Stimulated activated CD4-positive, alpha-beta T cell treated with anti-CD3 and anti-CD28 coated beads, Interleukin-15, amount 100 ng/mL, for 1 hour (primary cell): ENCODE results near the gene UCHL5.
A peak's percentile ranks its signal among the peaks of the same experiment; 100 is the strongest.

ENCODE experiments used
- DNase-seq, 2 donors: peaks; one replicate each; pipeline ENCODE4 v3.0.0-alpha.2; 2020; ENCODE audit warnings: low read depth in 1 of 2, low spot score in 1 of 2

The UCHL5 gene

GRCh38 chr1:193059282-193060114 lies at the start of gene UCHL5, which contains the start of gene RO60:
Gene UCHL5 (minus strand): TSS chr1:193059360. CDS start chr1:193059260, 100 bp downstream.
Gene RO60 (plus strand): TSS chr1:193059612. CDS start chr1:193069055, 9,443 bp downstream.
- DNase-seq: peak; percentile 83 to 85

GRCh38 chr1:193108471-193108870 lies 49.3 kb upstream of the UCHL5 start:
- DNase-seq: no peak

DNA sequence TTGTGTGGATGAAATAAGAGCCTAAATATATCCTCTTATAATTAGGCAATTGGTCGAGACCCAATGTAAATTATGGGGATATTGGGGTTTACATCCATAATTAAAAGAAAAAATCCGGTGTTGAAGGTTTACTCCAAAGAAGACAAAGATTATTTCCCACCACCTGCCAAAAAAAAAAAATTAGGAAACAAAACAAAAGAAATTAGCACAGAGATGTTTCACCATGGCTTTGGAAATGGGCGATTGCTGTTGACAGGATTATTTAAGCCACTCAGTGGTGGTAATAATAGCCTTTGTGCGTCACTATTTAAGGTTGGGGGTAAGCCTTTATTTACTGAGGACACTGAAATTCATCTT lies 46.6 kb upstream of the UCHL5 start:
- no peak for DNase-seq

DNA sequence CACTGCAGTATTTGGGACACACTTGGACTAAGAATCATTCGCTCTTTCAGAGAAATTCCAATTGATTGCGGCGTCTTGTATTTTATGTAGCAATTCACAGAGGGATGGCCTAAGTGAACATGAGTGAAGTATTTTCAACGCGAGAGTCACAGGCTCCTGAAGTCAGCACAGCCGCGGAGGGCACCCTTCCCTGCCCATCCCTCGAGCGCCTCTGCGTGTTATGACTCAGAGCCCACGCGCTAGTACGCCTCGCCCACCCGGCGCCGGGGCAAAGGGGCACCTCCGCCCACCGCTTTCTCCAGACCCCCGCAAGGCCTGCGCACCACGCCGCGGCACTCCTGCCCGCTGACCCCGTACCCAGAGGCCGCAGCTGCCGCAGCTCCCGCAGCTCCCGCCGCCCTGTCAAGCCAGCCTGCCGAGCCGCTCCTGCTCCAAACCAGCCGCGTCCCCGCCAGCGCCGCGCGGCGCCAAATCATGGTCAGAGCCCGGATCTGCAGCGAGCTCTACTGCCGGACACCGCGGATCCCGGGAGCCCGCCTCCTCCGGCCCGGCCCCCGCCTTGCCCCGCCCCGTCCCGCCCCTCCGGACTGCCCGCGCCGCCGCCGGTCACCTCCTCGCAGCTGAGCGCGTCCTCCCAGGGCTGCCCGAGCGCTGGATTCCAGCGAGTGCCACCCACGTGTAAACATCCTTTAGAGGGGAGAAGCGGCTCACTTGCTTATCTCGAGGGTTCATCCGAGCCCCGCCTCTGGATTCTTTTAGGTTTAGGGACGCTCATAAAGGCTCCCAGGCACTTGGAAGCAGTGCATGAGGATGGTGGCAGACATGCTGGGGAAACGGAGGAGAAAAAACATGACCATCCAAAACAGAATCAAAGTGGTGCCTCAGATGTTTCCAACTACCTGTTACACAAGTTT lies 46.0 kb upstream of the UCHL5 start, which contains the start of gene GLRX2:
Gene GLRX2, minus strand, starts transcription at position 508 of the 914 bp plus-strand sequence. Its CDS starts 32 bp downstream, at position 476.
- peak; percentile 17 to 45 for DNase-seq

DNA sequence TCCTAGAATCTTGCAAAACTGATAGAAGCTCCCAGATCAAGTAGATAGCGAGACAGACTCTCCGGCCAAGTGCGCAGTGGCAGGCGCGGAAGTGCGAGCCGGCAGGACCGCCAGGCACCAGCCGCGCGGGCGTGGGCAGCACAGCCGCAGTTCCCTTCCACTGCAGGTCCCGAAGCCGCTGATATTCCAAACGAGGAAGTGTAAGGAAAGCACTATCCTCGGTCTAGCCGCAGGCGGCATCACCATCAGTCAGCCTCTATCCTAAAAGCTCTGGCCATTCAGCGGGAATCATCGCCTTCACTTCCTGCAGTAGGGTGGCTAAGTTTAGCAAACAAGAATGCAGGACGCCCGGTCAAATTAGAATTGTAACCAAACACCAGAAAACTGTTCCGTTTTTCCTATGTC lies 45.3 kb upstream of the UCHL5 start:
- DNase-seq: peak in 1 of 2 donors; percentile 6

- no peak for DNase-seq
Measured at GRCh38 chr1:193103759-193104501, 44.8 kb upstream of the UCHL5 start.

DNA sequence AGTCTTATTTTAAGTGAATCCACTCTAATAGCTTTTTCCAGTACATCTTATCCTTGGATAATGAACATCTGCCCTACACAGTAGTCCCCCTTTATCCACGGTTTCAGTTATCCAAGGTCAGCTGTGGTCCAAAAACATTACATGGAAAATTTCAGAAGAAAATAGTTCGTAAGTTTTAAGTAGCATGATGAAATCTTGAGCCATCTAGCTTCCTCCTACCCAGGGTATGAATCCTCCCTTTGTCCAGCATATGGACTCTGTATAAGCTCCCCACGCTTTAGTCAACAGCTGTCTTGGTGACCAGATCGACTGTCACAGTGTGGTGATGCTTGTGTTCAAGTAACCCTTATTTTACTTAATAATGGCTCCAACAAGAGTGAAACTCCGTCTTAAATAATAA lies 43.5 kb upstream of the UCHL5 start:
- no peak for DNase-seq

DNA sequence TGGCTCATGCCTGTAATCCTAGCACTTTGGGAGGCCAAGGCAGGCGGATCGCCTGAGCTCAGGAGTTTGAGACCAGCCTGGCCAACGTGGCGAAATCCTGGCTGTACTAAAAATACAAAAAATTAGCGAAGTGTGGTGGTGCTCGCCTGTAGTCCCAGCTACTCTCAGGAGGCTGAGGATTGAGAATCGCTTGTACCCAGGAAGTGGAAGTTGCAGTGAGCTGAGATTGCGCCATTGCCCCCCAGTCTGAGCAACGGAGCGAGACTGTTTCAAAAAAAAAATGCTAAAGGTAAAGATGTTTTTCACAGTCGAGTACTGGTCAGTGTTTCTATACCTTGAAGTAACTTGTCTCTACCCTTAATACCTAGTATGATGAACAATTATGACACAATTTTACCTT lies 35.0 kb upstream of the UCHL5 start:
- no peak for DNase-seq

DNA sequence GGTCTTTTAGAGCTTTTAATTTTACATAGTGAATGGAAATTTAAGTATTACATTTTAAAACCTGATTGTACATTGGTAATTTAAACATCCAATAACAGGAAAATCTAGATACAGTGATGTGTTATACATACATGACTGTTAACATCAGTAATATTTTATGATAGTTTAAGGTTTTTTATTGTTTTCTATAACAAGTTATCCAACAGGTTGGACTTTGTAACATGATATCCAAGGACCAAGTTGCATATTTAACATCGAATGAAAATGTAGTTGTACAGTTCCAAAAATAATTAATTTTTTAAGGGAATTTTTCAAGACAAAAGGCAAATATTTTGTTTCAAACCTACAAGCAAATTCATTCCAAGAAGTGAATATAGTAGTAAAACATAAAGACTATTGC lies 31.7 kb upstream of the UCHL5 start:
- DNase-seq: no peak

DNA sequence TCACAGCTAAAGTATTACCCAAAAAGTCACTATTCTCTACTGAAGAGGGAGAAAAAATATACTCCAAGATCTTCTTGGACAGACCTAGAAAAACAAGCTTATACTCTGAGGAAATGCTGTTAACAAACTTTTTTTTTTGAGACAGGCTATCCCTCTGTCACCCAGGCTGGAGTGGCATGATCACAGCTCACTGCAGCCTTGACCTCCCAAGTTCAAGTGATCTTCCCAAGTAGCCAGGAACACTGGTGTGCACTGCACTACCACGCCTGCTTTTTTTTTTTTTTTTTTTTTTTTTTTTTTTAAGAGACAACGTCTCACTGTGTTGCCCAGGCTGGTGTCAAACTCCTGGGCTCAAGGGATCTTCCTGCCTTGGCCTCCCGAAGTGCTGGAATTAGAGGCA lies 28.7 kb upstream of the UCHL5 start:
- DNase-seq: no peak

DNA sequence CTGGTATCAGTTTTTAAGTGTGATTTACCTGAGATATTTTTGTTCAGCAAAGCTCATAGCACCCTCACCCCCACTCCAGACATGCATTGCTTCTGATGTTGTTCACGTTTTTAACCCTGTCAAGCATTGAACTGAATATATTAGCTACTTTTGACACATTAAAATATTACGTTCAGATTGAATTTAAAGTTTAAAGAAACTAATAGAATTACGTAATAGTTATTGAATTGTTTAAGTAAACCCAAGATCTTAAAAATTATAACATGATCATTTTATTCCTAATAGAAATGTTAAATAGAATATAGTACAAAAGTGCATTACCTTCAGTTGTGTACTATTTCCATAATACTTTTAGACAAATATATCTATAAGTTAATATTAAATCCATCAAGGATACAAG lies 27.2 kb upstream of the UCHL5 start:
- no peak for DNase-seq

GRCh38 chr1:193085263-193085662 lies 26.1 kb upstream of the UCHL5 start:
- DNase-seq: no peak

GRCh38 chr1:193083365-193084088 lies 24.4 kb upstream of the UCHL5 start:
- no peak for DNase-seq

DNA sequence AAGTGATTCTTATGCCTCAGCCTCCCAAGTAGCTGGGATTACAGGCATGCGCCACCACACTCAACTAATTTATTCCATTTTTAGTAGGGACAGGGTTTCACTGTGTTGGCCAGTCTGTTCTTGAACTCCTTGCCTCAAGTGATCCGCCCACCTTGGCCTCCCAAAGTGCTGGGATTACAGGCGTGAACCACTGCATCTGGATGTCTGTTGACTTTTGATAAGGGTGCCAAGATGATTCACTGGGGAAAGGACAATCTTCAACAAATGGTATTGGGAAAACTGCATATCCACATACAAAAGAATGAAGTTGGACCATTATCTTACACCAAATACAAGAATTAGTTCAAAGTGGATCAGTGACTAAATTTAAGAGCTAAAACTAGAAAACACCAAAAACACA lies 20.0 kb upstream of the UCHL5 start:
- no peak for DNase-seq

- DNase-seq: no peak
Measured at GRCh38 chr1:193077991-193078390, 18.8 kb upstream of the UCHL5 start.

DNA sequence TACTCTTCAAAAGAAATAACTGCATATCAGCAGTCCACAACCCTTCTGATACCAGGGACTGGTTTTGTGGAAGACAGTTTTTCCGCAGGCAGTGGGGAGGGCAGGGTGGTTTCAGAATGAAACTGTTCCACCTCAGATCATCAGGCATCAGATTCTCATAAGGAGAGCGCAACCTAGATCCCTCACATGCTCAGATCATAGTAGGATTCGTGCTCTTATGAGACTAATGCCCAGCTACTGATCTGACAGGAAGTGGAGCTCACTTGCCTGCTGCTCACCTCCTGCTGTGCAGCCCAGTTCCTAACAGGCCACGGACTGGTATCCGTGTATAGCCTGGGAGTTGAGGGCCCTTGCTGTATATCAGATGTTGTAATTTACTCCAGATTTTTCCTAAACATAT lies 11.8 kb upstream of the UCHL5 start:
- no peak for DNase-seq

DNA sequence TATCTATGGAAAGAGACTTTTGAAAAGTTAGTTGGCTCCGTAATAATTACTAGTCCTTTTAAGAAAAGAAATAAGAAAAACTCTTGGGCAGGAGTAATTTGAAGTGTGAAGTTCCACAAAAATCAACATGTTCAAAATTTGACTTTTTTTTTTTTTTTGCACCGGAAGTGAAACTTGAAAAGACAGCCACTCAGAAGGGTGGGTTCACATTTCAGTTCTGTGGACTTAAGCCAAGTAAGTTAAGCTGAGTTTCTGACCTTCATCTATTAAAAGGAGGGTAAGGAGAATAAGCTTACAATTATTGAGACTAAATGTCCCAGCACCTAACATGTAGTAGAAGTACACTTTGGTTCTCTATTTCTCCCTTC lies 11.2 kb upstream of the UCHL5 start:
- DNase-seq: no peak

- DNase-seq: no peak
Measured at GRCh38 chr1:193069748-193070385, 10.7 kb upstream of the UCHL5 start.

DNA sequence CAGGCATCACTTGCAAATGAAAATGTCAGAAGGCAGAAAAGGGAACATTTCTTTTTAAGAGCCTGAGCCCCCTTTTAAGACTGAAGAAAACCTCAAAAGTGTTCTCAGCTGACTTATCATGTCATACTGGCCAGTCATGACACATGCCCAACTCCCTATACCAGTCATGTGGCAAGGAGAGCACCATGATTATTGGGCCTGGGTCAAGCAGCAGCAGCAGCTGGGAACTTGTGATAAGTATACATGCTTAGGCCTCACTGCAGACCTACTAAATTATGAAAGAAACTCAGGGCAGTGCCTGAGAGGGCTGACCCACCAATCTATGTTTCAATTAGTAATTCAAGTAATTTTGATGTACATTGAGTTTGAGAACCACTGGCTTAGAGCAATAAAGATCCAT lies 8.9 kb upstream of the UCHL5 start:
- DNase-seq: no peak

GRCh38 chr1:193066606-193067005 lies 7.4 kb upstream of the UCHL5 start:
- no peak for DNase-seq
